ENCODE data around the gene KIF22. TPM values are rescaled to one million over a fixed set of nuclear protein-coding genes. Genes with fewer than 3 reads are reported as not detected.

Gene KIF22
- total RNA-seq, 6 experiments from 2014 or later, result 26.4 to 50.3 (median 48.9) TPM

GRCh38 chr16:29844575-29845331 lies 54.2 kb downstream of the KIF22 start:
- no peak for DNase-seq
- Mint-ChIP-seq H3K27ac (no peak overlapping the region), H3K4me3 (no peak overlapping the region; the same call in 1 of the 2 replicates), H3K4me1 (ENCODE audit: low read depth) (no peaks in the 10 kb centered on the region), H3K9me3 (no peaks in the 10 kb centered on the region), H3K36me3 (ENCODE audit: low read depth) (peaks cover 43% of the 10 kb centered on the region), H3K27me3 (ENCODE audit: insufficient read depth) (peaks cover 7% of the 10 kb centered on the region)
- no peak for TF ChIP-seq CTCF (IDR thresholded peaks at IDR 0.05)

GRCh38 chr16:29845656-29846055 lies 55.1 kb downstream of the KIF22 start:
- no peak for TF ChIP-seq CTCF (IDR thresholded peaks at IDR 0.05)
- peaks cover 7% of the 10 kb centered on the region for H3K27me3 Mint-ChIP-seq (ENCODE audit: insufficient read depth)
- H3K4me1 Mint-ChIP-seq (ENCODE audit: low read depth), result no peaks in the 10 kb centered on the region
- no peak overlapping the region for H3K4me3 Mint-ChIP-seq
- H3K9me3 Mint-ChIP-seq, result no peaks in the 10 kb centered on the region
- no peak overlapping the region; the same call in 1 of the 2 replicates for H3K27ac Mint-ChIP-seq
- peaks cover 43% of the 10 kb centered on the region for H3K36me3 Mint-ChIP-seq (ENCODE audit: low read depth)
- DNase-seq, result no peak

GRCh38 chr16:29848420-29849297 lies 58.1 kb downstream of the KIF22 start:
- peaks cover 39% of the 10 kb centered on the region for H3K36me3 Mint-ChIP-seq (ENCODE audit: low read depth)

GRCh38 chr16:29849505-29849904 lies 59.0 kb downstream of the KIF22 start:
- TF ChIP-seq CTCF (IDR thresholded peaks at IDR 0.05), result no peak
- no peak for DNase-seq
- H3K4me1 Mint-ChIP-seq (ENCODE audit: low read depth), result no peaks in the 10 kb centered on the region
- H3K4me3 Mint-ChIP-seq, result no peak overlapping the region
- peaks cover 34% of the 10 kb centered on the region for H3K36me3 Mint-ChIP-seq (ENCODE audit: low read depth)
- peaks cover 7% of the 10 kb centered on the region for H3K27me3 Mint-ChIP-seq (ENCODE audit: insufficient read depth)
- H3K9me3 Mint-ChIP-seq, result no peaks in the 10 kb centered on the region
- H3K27ac Mint-ChIP-seq, result peak overlapping the region; percentile 46; the same call in 1 of the 2 replicates

More at GRCh38 chr16:29848420-29849297, 58.1 kb downstream of the KIF22 start:
- Mint-ChIP-seq H3K4me3 (no peak overlapping the region), H3K9me3 (no peaks in the 10 kb centered on the region), H3K4me1 (ENCODE audit: low read depth) (no peaks in the 10 kb centered on the region), H3K27ac (peak overlapping the region; percentile 29; the same call in 1 of the 2 replicates), H3K27me3 (ENCODE audit: insufficient read depth) (peaks cover 7% of the 10 kb centered on the region)
- DNase-seq, result peak; percentile 48
- peak; percentile 95 for TF ChIP-seq CTCF (IDR thresholded peaks at IDR 0.05)

GRCh38 chr16:29850998-29851397 lies 60.4 kb downstream of the KIF22 start:
- H3K9me3 Mint-ChIP-seq, result no peaks in the 10 kb centered on the region
- no peak for DNase-seq
- no peaks in the 10 kb centered on the region for H3K4me1 Mint-ChIP-seq (ENCODE audit: low read depth)
- peaks cover 6% of the 10 kb centered on the region for H3K27me3 Mint-ChIP-seq (ENCODE audit: insufficient read depth)
- no peak for TF ChIP-seq CTCF (IDR thresholded peaks at IDR 0.05)
- H3K27ac Mint-ChIP-seq, result no peak overlapping the region
- H3K36me3 Mint-ChIP-seq (ENCODE audit: low read depth), result peaks cover 21% of the 10 kb centered on the region
- H3K4me3 Mint-ChIP-seq, result no peak overlapping the region

All from HFFc6 (cell line).